ENCODE data around the gene PKD1. TPM values are rescaled to one million over a fixed set of nuclear protein-coding genes. Genes with fewer than 3 reads are reported as not detected.

The PKD1 gene
- total RNA-seq, 1 experiment from 2014 or later: 91.5 TPM

- Histone ChIP-seq H3K4me3 (peak overlapping the region; percentile 42; the same call in 1 of the 2 replicates), H4K20me1 (ENCODE audit: insufficient read depth) (peaks cover 3% of the 10 kb centered on the region; the same call in 1 of the 2 replicates), H3K4me2 (peak overlapping the region; percentile 73; the same call in 1 of the 2 replicates), H3K9me3 (ENCODE audit: insufficient read depth, low read depth) (no peaks in the 10 kb centered on the region), H3K36me3 (ENCODE audit: low read depth) (no peaks in the 10 kb centered on the region), H3K4me1 (replicated peaks; ENCODE audit: insufficient read depth) (no peaks in the 10 kb centered on the region; the same call in 1 of the 2 replicates), H2AFZ (no peak overlapping the region), H3F3A (ENCODE audit: insufficient read depth, low read depth) (peaks cover 13% of the 10 kb centered on the region; the same call in 1 of the 2 replicates), H3K27ac (no peak overlapping the region), H3K27me3 (ENCODE audit: insufficient read depth, low read depth) (no peaks in the 10 kb centered on the region), H3K9me2 (ENCODE audit: insufficient read depth) (no peaks in the 10 kb centered on the region), H3K79me2 (ENCODE audit: low read depth) (no peaks in the 10 kb centered on the region)
- POLR2A ChIA-PET (ENCODE audit: unreplicated experiment): interaction anchor here (0.6 to 1.7 kb wide), 2 partner anchors 64 to 77 kb away, joined by 7 read pairs; partner anchors contain the start of gene TRAF7
- no TSS peak for BruUV-seq (replicated peaks)
- intact Hi-C loops (cut with micrococcal nuclease; ENCODE audit: unreplicated experiment): loop anchor here (2.0 to 5.0 kb wide), 3 partner anchors 56 to 131 kb away; partner anchors contain the start of genes E4F1 and RAB26
- DNase-seq: peak in 1 of 2 experiments; percentile 25
- CTCF ChIA-PET: interaction anchor here (0.6 to 1.1 kb wide), 4 partner anchors 35 to 423 kb away, joined by 3 to 5 read pairs (median 3); no protein-coding TSS in a partner anchor
- TF ChIP-seq, protein P1, sequence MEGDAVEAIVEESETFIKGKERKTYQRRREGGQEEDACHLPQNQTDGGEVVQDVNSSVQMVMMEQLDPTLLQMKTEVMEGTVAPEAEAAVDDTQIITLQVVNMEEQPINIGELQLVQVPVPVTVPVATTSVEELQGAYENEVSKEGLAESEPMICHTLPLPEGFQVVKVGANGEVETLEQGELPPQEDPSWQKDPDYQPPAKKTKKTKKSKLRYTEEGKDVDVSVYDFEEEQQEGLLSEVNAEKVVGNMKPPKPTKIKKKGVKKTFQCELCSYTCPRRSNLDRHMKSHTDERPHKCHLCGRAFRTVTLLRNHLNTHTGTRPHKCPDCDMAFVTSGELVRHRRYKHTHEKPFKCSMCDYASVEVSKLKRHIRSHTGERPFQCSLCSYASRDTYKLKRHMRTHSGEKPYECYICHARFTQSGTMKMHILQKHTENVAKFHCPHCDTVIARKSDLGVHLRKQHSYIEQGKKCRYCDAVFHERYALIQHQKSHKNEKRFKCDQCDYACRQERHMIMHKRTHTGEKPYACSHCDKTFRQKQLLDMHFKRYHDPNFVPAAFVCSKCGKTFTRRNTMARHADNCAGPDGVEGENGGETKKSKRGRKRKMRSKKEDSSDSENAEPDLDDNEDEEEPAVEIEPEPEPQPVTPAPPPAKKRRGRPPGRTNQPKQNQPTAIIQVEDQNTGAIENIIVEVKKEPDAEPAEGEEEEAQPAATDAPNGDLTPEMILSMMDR (conservative IDR thresholded peaks at IDR 0.05): no peak
Observed at GRCh38 chr16:2091547-2092255, 44.0 kb downstream of the PKD1 start.

GRCh38 chr16:2090777-2091546, 44.7 kb downstream of the PKD1 start:
- ChIA-PET CTCF (interaction anchor here (0.6 to 1.1 kb wide), 7 partner anchors 34 to 866 kb away, joined by 3 to 6 read pairs (median 5); partner anchors contain the start of gene TPSG1), POLR2A (ENCODE audit: unreplicated experiment) (interaction anchor here (0.6 to 1.7 kb wide), 4 partner anchors 65 to 821 kb away, joined by 7 to 11 read pairs (median 9); partner anchors contain the start of gene TRAF7)
- Histone ChIP-seq H3K9me2 (ENCODE audit: insufficient read depth) (no peaks in the 10 kb centered on the region), H3K27me3 (ENCODE audit: insufficient read depth, low read depth) (no peaks in the 10 kb centered on the region), H4K20me1 (ENCODE audit: insufficient read depth) (peaks cover 3% of the 10 kb centered on the region; the same call in 1 of the 2 replicates), H3F3A (ENCODE audit: insufficient read depth, low read depth) (peaks cover 13% of the 10 kb centered on the region; the same call in 1 of the 2 replicates), H3K79me2 (ENCODE audit: low read depth) (no peaks in the 10 kb centered on the region), H3K36me3 (ENCODE audit: low read depth) (no peaks in the 10 kb centered on the region), H3K4me3 (peak overlapping the region; percentile 45; the same call in 1 of the 2 replicates), H3K9me3 (ENCODE audit: insufficient read depth, low read depth) (no peaks in the 10 kb centered on the region), H2AFZ (no peak overlapping the region), H3K4me1 (replicated peaks; ENCODE audit: insufficient read depth) (no peaks in the 10 kb centered on the region; the same call in 1 of the 2 replicates), H3K4me2 (peak overlapping the region; percentile 73), H3K27ac (no peak overlapping the region)
- TF ChIP-seq, protein P1 (conservative IDR thresholded peaks at IDR 0.05): peak; percentile 55; the same call in 1 of the 2 replicates
- TF ChIP-seq EZH2 (IDR thresholded peaks at IDR 0.05; ENCODE audit: low read depth): no peak
- BruUV-seq (replicated peaks): no TSS peak
- DNase-seq: peak; percentile 62 to 98
- intact Hi-C loops (cut with micrococcal nuclease; ENCODE audit: unreplicated experiment): loop anchor here (2.0 to 5.0 kb wide), 3 partner anchors 56 to 131 kb away; partner anchors contain the start of genes E4F1 and RAB26

- DNase-seq: no peak
- intact Hi-C loops (cut with micrococcal nuclease; ENCODE audit: unreplicated experiment): loop anchor here (2.0 to 5.0 kb wide), 3 partner anchors 57 to 132 kb away; partner anchors contain the start of genes E4F1 and RAB26
- peaks cover 3% of the 10 kb centered on the region; the same call in 1 of the 2 replicates for H4K20me1 ChIP-seq (ENCODE audit: insufficient read depth)
- no peaks in the 10 kb centered on the region for H3K27me3 ChIP-seq (ENCODE audit: insufficient read depth, low read depth)
- H2AFZ ChIP-seq: no peak overlapping the region
- no peaks in the 10 kb centered on the region for H3K79me2 ChIP-seq (ENCODE audit: low read depth)
- BruUV-seq (replicated peaks): no TSS peak
- H3K4me3 ChIP-seq: peak overlapping the region; percentile 45; the same call in 1 of the 2 replicates
- peaks cover 13% of the 10 kb centered on the region; the same call in 1 of the 2 replicates for H3F3A ChIP-seq (ENCODE audit: insufficient read depth, low read depth)
- no peaks in the 10 kb centered on the region for H3K9me2 ChIP-seq (ENCODE audit: insufficient read depth)
- no peaks in the 10 kb centered on the region for H3K36me3 ChIP-seq (ENCODE audit: low read depth)
- no peaks in the 10 kb centered on the region; the same call in 1 of the 2 replicates for H3K4me1 ChIP-seq (replicated peaks; ENCODE audit: insufficient read depth)
- POLR2A ChIA-PET (ENCODE audit: unreplicated experiment): interaction anchor here (0.6 kb wide), 2 partner anchors 73 to 822 kb away, joined by 11 read pairs; no protein-coding TSS in a partner anchor
- CTCF ChIA-PET: interaction anchor here (0.5 to 1.1 kb wide), 7 partner anchors 47 to 865 kb away, joined by 3 to 6 read pairs (median 5); partner anchors contain the start of gene TPSG1
- peak overlapping the region; percentile 73 for H3K4me2 ChIP-seq
- no peaks in the 10 kb centered on the region for H3K9me3 ChIP-seq (ENCODE audit: insufficient read depth, low read depth)
- no peak for TF ChIP-seq EZH2 (IDR thresholded peaks at IDR 0.05; ENCODE audit: low read depth)
- TF ChIP-seq, protein P1 (conservative IDR thresholded peaks at IDR 0.05): no peak
- no peak overlapping the region for H3K27ac ChIP-seq
Observed at GRCh38 chr16:2090481-2090776, 45.3 kb downstream of the PKD1 start.
